Fibroblast of villous mesenchyme (primary cell): Measurements from ENCODE around the gene P4HB. TPM values are rescaled to one million over a fixed set of nuclear protein-coding genes. Genes with fewer than 3 reads are reported as not detected.

Experiments
- DNase-seq: peaks from one replicate; pipeline ENCODE4 v3.0.0-alpha.2; 2010; ENCODE audit warnings: low read depth
- H3K4me3 ChIP-seq: 2 replicates; pipeline ENCODE4 v1.5.1; 2011; ENCODE audit warnings: low read depth, mild to moderate bottlenecking, low read length
- total RNA-seq: library from RNA; depleted of rRNA; stranded (reverse); fragments of >200 nt; gene quantifications from 2 replicates; pipeline ENCODE4 v1.2.3, GENCODE V29; 2012
- TF ChIP-seq, protein P1 (sequence below): IDR thresholded peaks from 2 replicates; pipeline ENCODE4 v1.5.1; 2012; ENCODE audit warnings: low read depth, mild to moderate bottlenecking, low read length; ENCODE audit not compliant: insufficient read depth

Gene P4HB
- total RNA-seq, 1 donor = 735 TPM

DNA sequence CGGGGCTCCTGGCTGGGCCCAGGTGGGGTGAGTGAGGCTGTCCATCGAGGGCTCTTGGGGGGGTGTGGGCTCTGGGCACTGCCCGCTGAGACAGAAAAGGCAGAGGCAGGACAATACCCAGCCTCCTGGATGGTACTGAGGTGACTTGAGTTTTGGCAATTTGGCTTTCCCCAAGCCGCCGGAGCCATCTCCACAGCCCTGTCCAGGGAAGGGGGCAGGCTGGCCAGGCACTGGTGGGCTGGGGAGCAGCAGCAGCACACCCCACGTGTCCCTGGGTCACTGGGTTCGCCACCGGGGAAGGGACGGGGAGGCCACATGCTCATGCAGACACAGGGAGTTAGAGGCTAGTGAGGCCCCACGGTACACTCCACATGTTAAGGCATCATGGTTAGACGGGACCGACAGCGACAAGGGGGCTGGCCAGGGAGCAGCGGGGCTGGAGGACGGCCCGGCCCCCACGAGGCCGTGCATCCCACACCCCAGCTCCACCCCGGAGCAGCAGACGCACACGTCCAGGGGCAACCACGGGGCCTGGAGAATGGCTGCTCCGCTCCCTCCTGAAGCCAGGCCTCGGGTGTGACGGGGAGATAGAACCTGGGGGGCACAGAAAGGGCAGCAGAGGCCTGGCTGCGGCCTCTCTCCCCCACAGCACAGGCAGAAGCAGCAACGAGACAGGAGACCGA is 7.8 kb upstream of the P4HB start:
- TF ChIP-seq, protein P1, sequence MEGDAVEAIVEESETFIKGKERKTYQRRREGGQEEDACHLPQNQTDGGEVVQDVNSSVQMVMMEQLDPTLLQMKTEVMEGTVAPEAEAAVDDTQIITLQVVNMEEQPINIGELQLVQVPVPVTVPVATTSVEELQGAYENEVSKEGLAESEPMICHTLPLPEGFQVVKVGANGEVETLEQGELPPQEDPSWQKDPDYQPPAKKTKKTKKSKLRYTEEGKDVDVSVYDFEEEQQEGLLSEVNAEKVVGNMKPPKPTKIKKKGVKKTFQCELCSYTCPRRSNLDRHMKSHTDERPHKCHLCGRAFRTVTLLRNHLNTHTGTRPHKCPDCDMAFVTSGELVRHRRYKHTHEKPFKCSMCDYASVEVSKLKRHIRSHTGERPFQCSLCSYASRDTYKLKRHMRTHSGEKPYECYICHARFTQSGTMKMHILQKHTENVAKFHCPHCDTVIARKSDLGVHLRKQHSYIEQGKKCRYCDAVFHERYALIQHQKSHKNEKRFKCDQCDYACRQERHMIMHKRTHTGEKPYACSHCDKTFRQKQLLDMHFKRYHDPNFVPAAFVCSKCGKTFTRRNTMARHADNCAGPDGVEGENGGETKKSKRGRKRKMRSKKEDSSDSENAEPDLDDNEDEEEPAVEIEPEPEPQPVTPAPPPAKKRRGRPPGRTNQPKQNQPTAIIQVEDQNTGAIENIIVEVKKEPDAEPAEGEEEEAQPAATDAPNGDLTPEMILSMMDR = no peak
- DNase-seq = no peak

DNA sequence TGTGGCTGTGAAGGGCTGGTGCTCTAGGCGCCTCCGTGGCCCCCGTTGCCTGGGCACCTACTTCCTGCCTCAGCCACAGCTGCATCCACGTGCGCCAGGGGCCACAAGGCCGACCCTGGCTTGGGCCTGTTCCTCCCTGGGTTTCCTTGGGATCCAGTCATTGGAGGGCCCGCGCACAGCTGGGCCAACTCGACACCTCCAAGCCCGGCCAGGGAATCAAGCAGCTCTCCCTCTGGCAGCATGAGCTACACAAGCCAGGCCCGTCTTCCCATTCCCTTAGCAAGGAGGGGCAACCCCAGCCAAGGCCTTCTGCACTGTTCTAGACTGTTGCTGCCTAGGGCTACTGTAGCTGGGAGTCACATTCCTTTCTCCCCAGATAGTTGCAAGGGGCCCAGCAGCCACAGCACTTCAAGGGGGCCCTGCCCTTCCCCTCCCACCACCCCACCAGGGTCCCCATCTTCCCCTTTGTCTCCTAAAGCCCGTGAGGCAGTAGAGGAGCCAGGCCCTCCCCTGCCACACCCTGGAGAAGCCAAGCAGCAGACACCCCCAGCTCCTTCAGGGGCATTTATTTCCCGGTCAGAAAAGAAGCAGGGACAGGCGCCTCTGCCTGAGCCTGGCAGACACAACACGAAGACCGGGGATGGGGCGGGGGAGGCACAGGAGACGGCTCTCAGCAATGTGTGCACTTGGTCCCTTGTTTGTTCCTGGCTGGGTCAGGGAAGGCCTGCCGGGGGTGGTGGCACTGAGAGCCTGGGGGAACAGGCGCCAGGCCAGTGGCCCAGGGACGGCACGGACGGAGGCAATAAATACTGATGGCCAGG is 7.0 kb upstream of the P4HB start:
- peak; percentile 73 for DNase-seq
- no peak overlapping the region for H3K4me3 ChIP-seq
- TF ChIP-seq, protein P1 = no peak

More for the DNA sequence above, 7.8 kb upstream of the P4HB start:
- H3K4me3 ChIP-seq = no peak overlapping the region

DNA sequence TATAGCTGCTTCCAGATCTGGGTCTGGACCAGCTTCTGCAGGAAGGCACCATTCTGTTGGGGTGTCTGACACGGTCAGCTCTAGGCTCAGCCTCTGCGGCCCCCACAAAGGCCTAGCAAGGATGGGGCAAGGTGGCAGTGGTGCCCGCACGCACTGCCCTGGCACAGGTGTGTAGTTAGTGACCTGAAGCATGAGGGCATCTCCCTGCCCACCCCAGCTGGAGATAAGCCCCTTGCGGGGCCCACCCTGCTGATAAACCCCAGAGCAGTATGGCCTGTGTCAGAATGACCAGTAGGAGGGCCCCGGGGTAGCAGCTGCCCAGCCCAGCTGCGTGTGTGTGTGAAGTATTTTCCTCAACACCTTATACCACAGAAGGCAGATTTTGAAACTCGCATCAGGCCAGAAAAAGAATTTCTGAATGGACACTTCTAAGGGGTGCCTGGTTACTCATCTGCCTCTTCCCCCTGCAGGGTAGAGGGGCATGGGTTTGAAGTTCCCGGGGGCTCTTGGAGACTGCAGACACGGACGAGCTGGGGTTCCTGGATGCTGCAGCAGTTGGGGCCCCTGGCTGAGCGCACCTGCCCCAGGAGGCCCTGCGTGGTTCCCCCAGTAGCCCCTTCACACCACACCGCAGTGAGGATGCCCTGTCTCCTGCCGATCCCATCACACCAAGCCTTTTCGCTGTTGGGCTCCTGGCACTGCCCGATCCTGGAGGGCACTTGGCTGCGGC is 6.3 kb upstream of the P4HB start:
- TF ChIP-seq, protein P1 = no peak
- H3K4me3 ChIP-seq = no peak overlapping the region
- DNase-seq = peak; percentile 55

DNA sequence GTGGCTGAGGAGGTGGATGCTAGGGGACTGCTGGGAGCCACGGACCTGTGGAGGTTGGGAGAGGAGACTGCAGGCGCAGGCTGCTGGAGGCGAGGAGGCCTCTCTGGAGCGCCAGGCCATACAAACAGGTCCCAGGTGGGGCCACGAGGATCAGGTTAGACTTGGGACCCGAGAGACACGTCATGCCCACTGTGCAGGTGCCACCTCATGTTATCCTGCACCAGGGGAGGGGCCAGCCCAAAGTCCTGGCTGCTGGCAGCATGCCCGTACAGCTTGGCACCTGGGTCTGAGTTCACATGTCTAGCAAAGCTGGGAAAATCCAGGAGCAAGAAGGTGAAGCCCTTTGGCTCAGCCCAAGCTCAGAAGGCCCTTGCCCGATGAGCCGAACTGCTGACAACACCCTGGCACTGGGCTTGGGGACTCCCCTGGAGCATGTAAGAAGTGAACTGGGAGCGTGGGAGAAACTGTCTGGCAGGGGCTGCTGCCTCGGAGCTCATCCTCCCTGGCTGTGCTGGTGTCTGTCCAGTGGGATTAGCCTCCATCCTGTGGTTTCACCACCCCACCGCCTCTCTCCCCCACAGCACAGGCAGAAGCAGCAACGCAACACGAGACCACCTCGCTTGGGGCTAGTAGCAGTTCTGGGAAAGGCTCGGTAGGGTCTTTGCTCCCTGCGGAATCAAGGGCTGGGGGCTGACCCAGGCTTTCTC is 5.6 kb upstream of the P4HB start:
- TF ChIP-seq, protein P1 = no peak
- DNase-seq = peak; percentile 87
- no peak overlapping the region for H3K4me3 ChIP-seq

DNA sequence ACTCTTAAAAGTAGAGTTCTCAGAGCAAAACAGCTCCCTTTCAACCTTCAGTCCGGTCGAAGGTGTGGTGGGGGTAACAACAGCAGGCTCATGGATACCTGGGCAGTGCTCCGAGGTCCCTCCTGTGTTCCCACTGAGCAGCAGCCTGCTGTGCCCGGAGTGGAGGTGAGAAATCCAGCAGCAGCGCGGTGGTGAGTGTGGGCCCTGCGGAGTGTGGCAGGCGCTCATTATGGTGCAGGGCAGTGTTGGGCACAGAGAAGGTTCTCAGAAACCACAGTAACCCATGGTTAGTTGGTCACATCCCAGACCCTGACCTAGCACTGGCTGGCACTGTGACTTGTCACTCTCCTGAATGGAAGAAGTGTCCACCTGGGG is 5.0 kb upstream of the P4HB start:
- TF ChIP-seq, protein P1 = no peak
- DNase-seq = no peak
- no peak overlapping the region for H3K4me3 ChIP-seq
